Uterus (tissue), 2 donors: ENCODE data around the gene CYS1.
"Not testable (repeated sequence)": the region's sequence is repeated elsewhere in the genome, so short reads cannot be mapped to it uniquely, and the experiment has no call there.

Experiments used
- CTCF ChIP-seq, 4 experiments: fragments of 200-600 bp in 2 of 4; fragments of 450-650 bp in 2 of 4; sonication (generic) in 2 of 4; IDR thresholded peaks; one replicate each; pipeline ENCODE4 v1.5.1; 2016 to 2019; ENCODE audit warnings: antibody characterized with exemption in 4 of 4, mild to moderate bottlenecking in 2 of 4, moderate library complexity in 1 of 4
- POLR2A ChIP-seq, 2 donors: fragments of 450-650 bp; IDR thresholded peaks; one replicate each; pipeline ENCODE4 v1.6.1; 2016; ENCODE audit warnings: antibody characterized with exemption in 2 of 2, mild to moderate bottlenecking in 1 of 2, moderate library complexity in 1 of 2

DNA sequence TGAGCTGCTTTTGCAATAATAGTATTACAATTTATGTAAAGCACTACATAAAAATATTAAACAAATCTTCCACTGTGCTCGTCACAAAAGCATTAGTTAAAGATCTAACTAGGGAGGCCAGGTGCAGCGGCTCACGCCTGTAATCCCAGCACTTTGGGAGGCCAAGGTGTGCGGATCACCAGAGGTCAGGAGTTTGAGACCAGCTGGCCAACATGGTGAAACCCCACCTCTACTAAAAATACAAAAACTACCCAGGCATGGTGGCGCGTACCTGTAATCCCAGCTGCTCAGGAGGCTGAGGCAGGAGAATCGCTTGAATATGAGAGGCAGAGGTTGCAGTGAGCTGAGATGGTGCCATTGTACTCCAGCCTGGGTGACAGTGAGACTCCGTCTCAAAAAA is 49.4 kb downstream of the CYS1 start:
- not testable (repeated sequence) for TF ChIP-seq POLR2A, CTCF (IDR thresholded peaks at IDR 0.05)
